Measurements from ENCODE around the gene PRDM11.

PRDM11 gene

DNA sequence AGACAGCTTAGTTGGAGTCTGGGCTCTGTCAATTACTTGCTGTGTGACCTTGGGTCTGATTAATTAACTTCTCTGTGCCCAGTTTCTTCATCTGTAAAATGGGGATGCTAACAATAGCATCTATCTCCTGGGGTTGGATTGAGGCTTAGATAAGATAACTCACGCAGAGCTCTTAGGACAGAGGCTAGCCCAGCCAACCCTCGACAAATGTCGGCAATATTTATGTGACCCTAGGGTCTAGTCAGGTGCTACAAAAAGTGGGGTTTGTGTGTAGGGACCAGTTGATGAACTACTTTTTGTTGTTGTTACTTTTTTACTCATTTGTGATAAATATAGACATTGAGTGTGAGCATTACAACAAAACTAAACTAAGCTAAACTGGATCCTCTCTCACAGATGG is 117.3 kb downstream of the PRDM11 start:
- TF ChIP-seq, protein P1, sequence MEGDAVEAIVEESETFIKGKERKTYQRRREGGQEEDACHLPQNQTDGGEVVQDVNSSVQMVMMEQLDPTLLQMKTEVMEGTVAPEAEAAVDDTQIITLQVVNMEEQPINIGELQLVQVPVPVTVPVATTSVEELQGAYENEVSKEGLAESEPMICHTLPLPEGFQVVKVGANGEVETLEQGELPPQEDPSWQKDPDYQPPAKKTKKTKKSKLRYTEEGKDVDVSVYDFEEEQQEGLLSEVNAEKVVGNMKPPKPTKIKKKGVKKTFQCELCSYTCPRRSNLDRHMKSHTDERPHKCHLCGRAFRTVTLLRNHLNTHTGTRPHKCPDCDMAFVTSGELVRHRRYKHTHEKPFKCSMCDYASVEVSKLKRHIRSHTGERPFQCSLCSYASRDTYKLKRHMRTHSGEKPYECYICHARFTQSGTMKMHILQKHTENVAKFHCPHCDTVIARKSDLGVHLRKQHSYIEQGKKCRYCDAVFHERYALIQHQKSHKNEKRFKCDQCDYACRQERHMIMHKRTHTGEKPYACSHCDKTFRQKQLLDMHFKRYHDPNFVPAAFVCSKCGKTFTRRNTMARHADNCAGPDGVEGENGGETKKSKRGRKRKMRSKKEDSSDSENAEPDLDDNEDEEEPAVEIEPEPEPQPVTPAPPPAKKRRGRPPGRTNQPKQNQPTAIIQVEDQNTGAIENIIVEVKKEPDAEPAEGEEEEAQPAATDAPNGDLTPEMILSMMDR (IDR thresholded peaks at IDR 0.05; ENCODE audit: poor library complexity, severe bottlenecking) = no peak
- ATAC-seq (ENCODE audit: low read depth) (no peak), DNase-seq (ENCODE audit: low spot score) (no peak)
- Histone ChIP-seq H3K27me3 (ENCODE audit: insufficient read depth, poor library complexity, severe bottlenecking) (no peaks in the 10 kb centered on the region), H3K36me3 (ENCODE audit: low read depth) (no peaks in the 10 kb centered on the region), H3K9me3 (ENCODE audit: severe bottlenecking) (no peaks in the 10 kb centered on the region), H3K27ac (ENCODE audit: poor library complexity, severe bottlenecking) (no peak overlapping the region), H3K4me3 (ENCODE audit: severe bottlenecking) (no peak overlapping the region), H3K4me1 (ENCODE audit: insufficient read depth, poor library complexity, severe bottlenecking) (peaks cover 12% of the 10 kb centered on the region)

DNA sequence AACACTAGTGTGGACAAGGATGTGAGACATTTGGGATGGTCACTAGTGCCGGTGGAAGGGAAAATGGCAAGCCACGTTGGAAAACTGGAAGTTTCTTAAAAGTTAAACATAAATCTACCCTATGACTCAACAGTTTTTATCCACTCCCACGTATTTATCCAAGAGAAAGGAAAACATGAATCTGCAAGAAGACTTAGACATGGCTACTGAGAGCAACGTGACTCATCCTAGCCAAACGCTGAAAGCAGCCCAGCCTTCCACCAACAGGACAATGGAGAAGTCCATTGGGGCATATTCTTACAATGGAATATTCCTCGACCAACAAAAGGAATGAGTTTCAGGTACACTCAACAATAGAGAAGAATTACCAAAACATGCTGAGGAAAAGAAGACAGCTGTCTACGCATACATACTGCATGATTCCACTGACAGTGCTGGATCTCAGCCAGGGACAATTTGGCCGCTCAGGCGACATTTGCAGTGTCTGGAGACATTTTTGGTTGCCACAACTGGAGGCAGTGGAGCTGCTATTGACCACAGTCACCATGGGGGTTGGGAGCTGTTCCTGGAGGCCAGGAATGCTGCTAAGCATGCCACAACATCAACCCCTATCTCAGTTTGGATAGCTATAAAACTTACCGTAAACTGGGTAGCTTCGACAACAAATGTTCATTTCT is 118.5 kb downstream of the PRDM11 start:
- Histone ChIP-seq H3K27ac (ENCODE audit: poor library complexity, severe bottlenecking) (peak overlapping the region; percentile 21), H3K9me3 (ENCODE audit: severe bottlenecking) (no peaks in the 10 kb centered on the region), H3K27me3 (ENCODE audit: insufficient read depth, poor library complexity, severe bottlenecking) (no peaks in the 10 kb centered on the region), H3K36me3 (ENCODE audit: low read depth) (no peaks in the 10 kb centered on the region), H3K4me1 (ENCODE audit: insufficient read depth, poor library complexity, severe bottlenecking) (peaks cover 12% of the 10 kb centered on the region), H3K4me3 (ENCODE audit: severe bottlenecking) (no peak overlapping the region)
- ATAC-seq (ENCODE audit: low read depth) (peak; percentile 94), DNase-seq (ENCODE audit: low spot score) (no peak)
- TF ChIP-seq, protein P1 (IDR thresholded peaks at IDR 0.05; ENCODE audit: poor library complexity, severe bottlenecking) = no peak

DNA sequence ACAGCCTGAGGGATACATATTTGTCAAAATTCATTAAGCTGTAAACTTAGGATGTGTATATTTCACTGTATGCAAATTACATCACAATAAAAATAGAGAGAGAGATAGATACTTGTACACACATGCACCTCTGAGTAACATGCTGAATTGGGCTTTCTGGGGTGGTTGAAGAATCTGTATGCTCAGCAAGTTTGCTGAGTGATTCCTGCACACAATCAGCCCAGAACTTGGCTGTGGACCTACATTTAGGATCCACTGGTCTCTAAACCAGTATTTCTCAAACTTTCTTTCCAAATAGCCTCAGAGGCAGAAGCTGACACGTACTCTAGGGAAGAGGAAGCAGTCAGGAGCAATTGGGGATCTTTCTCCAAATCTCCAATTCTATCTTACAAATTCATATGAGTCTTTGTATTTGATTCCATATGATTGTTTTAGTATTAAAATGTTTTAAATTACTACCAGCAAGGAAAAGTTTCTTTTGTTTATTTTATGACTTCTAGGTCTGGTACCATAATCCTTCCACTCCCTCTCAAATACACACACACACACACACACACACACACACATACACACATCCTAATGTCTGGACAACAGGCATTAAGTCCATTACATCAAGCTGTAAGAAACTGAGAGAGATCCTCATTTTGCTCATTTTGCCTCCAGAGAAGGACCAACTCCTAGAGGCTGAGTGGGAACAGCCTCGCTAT is 119.7 kb downstream of the PRDM11 start:
- H3K36me3 ChIP-seq (ENCODE audit: low read depth) = no peaks in the 10 kb centered on the region
- H3K4me1 ChIP-seq (ENCODE audit: insufficient read depth, poor library complexity, severe bottlenecking) = peaks cover 12% of the 10 kb centered on the region
- no peaks in the 10 kb centered on the region for H3K27me3 ChIP-seq (ENCODE audit: insufficient read depth, poor library complexity, severe bottlenecking)
- ATAC-seq (ENCODE audit: low read depth) (no peak), DNase-seq (ENCODE audit: low spot score) (no peak)
- H3K9me3 ChIP-seq (ENCODE audit: severe bottlenecking) = no peaks in the 10 kb centered on the region
- TF ChIP-seq, protein P1 (IDR thresholded peaks at IDR 0.05; ENCODE audit: poor library complexity, severe bottlenecking) = no peak
- no peak overlapping the region for H3K4me3 ChIP-seq (ENCODE audit: severe bottlenecking)
- H3K27ac ChIP-seq (ENCODE audit: poor library complexity, severe bottlenecking) = no peak overlapping the region

DNA sequence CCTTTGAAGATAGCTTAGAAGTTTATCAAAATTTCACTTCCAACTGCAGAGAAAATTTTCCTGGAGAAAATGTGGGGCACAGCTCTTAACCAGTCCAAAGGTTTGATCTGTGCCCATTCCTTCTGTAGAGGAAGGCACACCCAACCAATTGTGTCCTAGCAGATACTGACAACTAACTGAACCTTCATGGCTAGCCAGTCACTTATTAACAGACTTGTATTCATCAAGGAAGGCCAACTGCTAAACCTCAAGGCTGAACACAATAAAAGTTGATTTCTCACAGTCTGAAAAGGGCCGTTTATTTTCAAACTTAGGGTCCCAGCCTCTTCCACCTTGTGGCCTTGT is 120.2 kb downstream of the PRDM11 start:
- H3K4me1 ChIP-seq (ENCODE audit: insufficient read depth, poor library complexity, severe bottlenecking) = peaks cover 12% of the 10 kb centered on the region
- TF ChIP-seq, protein P1 (IDR thresholded peaks at IDR 0.05; ENCODE audit: poor library complexity, severe bottlenecking) = no peak
- DNase-seq (ENCODE audit: low spot score) (no peak), ATAC-seq (ENCODE audit: low read depth) (no peak)
- no peaks in the 10 kb centered on the region for H3K36me3 ChIP-seq (ENCODE audit: low read depth)
- no peaks in the 10 kb centered on the region for H3K27me3 ChIP-seq (ENCODE audit: insufficient read depth, poor library complexity, severe bottlenecking)
- H3K4me3 ChIP-seq (ENCODE audit: severe bottlenecking) = no peak overlapping the region
- no peaks in the 10 kb centered on the region for H3K9me3 ChIP-seq (ENCODE audit: severe bottlenecking)
- no peak overlapping the region for H3K27ac ChIP-seq (ENCODE audit: poor library complexity, severe bottlenecking)

DNA sequence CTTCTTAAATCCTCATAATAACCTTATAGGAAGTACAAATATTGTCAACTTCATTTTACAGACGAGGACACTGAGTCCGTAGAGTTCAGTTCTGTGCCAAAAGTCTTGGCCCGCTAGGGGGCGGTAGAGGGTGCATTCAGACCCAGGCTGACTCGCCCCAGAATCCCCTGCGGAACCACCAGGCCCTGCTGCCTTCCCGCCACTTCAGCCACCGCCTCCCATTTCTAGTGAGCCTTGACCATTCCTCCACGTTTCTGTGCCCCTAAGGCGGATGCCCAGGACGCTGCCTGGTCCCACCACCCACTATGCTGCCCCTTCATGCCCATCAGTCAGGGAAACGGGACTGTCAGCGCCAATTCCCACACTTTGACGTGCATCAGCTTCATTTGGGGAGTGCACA is 120.6 kb downstream of the PRDM11 start:
- Histone ChIP-seq H3K4me3 (ENCODE audit: severe bottlenecking) (no peak overlapping the region), H3K27me3 (ENCODE audit: insufficient read depth, poor library complexity, severe bottlenecking) (no peaks in the 10 kb centered on the region), H3K36me3 (ENCODE audit: low read depth) (no peaks in the 10 kb centered on the region), H3K4me1 (ENCODE audit: insufficient read depth, poor library complexity, severe bottlenecking) (peaks cover 12% of the 10 kb centered on the region), H3K27ac (ENCODE audit: poor library complexity, severe bottlenecking) (no peak overlapping the region), H3K9me3 (ENCODE audit: severe bottlenecking) (no peaks in the 10 kb centered on the region)
- no peak for ATAC-seq (ENCODE audit: low read depth)
- no peak for DNase-seq (ENCODE audit: low spot score)
- TF ChIP-seq, protein P1 (IDR thresholded peaks at IDR 0.05; ENCODE audit: poor library complexity, severe bottlenecking) = peak; percentile 18

All from RWPE2 (cell line).